ENCODE measurements around the gene FGF6.

FGF6 gene

GRCh38 chr12:4441355-4442335 is 4.0 kb downstream of the FGF6 start:
- Histone ChIP-seq H3K4me3 (0 out of 2 replicates have a peak overlapping the region, but pooled peaks have one; percentile 16), H3K9ac (ENCODE audit: insufficient read length) (no peak overlapping the region), H3K36me3 (ENCODE audit: insufficient read depth, low read length) (no peaks in the 10 kb centered on the region), H3K9me3 (ENCODE audit: low read depth, low read length) (no peaks in the 10 kb centered on the region), H3K27ac (no peak overlapping the region)
- no peak for TF ChIP-seq FOXP2 (optimal IDR thresholded peaks at IDR 0.05; ENCODE audit: control extremely low read depth, extremely low read length, insufficient read depth)
- no peak for TF ChIP-seq POLR2AphosphoS5 (IDR thresholded peaks at IDR 0.05; ENCODE audit: borderline replicate concordance, low read depth, low read length)
- no peak for TF ChIP-seq EZH2 (IDR thresholded peaks at IDR 0.05)
- no peak for DNase-seq (ENCODE audit: low read depth, low spot score)

- DNase-seq (ENCODE audit: low read depth, low spot score) = no peak
- no peak overlapping the region for H3K9ac ChIP-seq (ENCODE audit: insufficient read length)
- no peaks in the 10 kb centered on the region for H3K36me3 ChIP-seq (ENCODE audit: insufficient read depth, low read length)
- no peaks in the 10 kb centered on the region for H3K9me3 ChIP-seq (ENCODE audit: low read depth, low read length)
- H3K27ac ChIP-seq = no peak overlapping the region
- H3K4me3 ChIP-seq = no peak overlapping the region
- TF ChIP-seq FOXP2 (optimal IDR thresholded peaks at IDR 0.05; ENCODE audit: control extremely low read depth, extremely low read length, insufficient read depth) = no peak
- TF ChIP-seq POLR2AphosphoS5 (IDR thresholded peaks at IDR 0.05; ENCODE audit: borderline replicate concordance, low read depth, low read length) = no peak
- no peak for TF ChIP-seq EZH2 (IDR thresholded peaks at IDR 0.05)
Observed at GRCh38 chr12:4440187-4440941, 5.3 kb downstream of the FGF6 start.

GRCh38 chr12:4439736-4440135 is 5.9 kb downstream of the FGF6 start:
- Histone ChIP-seq H3K9me3 (ENCODE audit: low read depth, low read length) (no peaks in the 10 kb centered on the region), H3K36me3 (ENCODE audit: insufficient read depth, low read length) (no peaks in the 10 kb centered on the region), H3K9ac (ENCODE audit: insufficient read length) (no peak overlapping the region), H3K27ac (no peak overlapping the region), H3K4me3 (no peak overlapping the region)
- DNase-seq (ENCODE audit: low read depth, low spot score) = no peak
- TF ChIP-seq EZH2 (IDR thresholded peaks at IDR 0.05) (no peak), FOXP2 (optimal IDR thresholded peaks at IDR 0.05; ENCODE audit: control extremely low read depth, extremely low read length, insufficient read depth) (no peak), POLR2AphosphoS5 (IDR thresholded peaks at IDR 0.05; ENCODE audit: borderline replicate concordance, low read depth, low read length) (no peak)

- Histone ChIP-seq H3K9ac (ENCODE audit: insufficient read length) (no peak overlapping the region), H3K4me3 (no peak overlapping the region), H3K9me3 (ENCODE audit: low read depth, low read length) (no peaks in the 10 kb centered on the region), H3K36me3 (ENCODE audit: insufficient read depth, low read length) (no peaks in the 10 kb centered on the region), H3K27ac (no peak overlapping the region)
- DNase-seq (ENCODE audit: low read depth, low spot score) = no peak
- TF ChIP-seq EZH2 (IDR thresholded peaks at IDR 0.05) (no peak), FOXP2 (optimal IDR thresholded peaks at IDR 0.05; ENCODE audit: control extremely low read depth, extremely low read length, insufficient read depth) (no peak), POLR2AphosphoS5 (IDR thresholded peaks at IDR 0.05; ENCODE audit: borderline replicate concordance, low read depth, low read length) (no peak)
Observed at GRCh38 chr12:4438834-4439596, 6.6 kb downstream of the FGF6 start.

GRCh38 chr12:4435537-4435936 is 10.1 kb downstream of the FGF6 start:
- Histone ChIP-seq H3K27ac (no peak overlapping the region), H3K9ac (ENCODE audit: insufficient read length) (no peak overlapping the region), H3K9me3 (ENCODE audit: low read depth, low read length) (no peaks in the 10 kb centered on the region), H3K4me3 (no peak overlapping the region), H3K36me3 (ENCODE audit: insufficient read depth, low read length) (no peaks in the 10 kb centered on the region)
- TF ChIP-seq POLR2AphosphoS5 (IDR thresholded peaks at IDR 0.05; ENCODE audit: borderline replicate concordance, low read depth, low read length) (no peak), FOXP2 (optimal IDR thresholded peaks at IDR 0.05; ENCODE audit: control extremely low read depth, extremely low read length, insufficient read depth) (no peak), EZH2 (IDR thresholded peaks at IDR 0.05) (no peak)
- no peak for DNase-seq (ENCODE audit: low read depth, low spot score)

GRCh38 chr12:4434706-4435425 is 10.7 kb downstream of the FGF6 start:
- no peak overlapping the region for H3K4me3 ChIP-seq
- no peak for DNase-seq (ENCODE audit: low read depth, low spot score)
- no peak for TF ChIP-seq FOXP2 (optimal IDR thresholded peaks at IDR 0.05; ENCODE audit: control extremely low read depth, extremely low read length, insufficient read depth)
- no peak for TF ChIP-seq POLR2AphosphoS5 (IDR thresholded peaks at IDR 0.05; ENCODE audit: borderline replicate concordance, low read depth, low read length)
- no peak for TF ChIP-seq EZH2 (IDR thresholded peaks at IDR 0.05)
- no peaks in the 10 kb centered on the region for H3K36me3 ChIP-seq (ENCODE audit: insufficient read depth, low read length)
- H3K9ac ChIP-seq (ENCODE audit: insufficient read length) = no peak overlapping the region
- H3K27ac ChIP-seq = no peak overlapping the region
- H3K9me3 ChIP-seq (ENCODE audit: low read depth, low read length) = no peaks in the 10 kb centered on the region

GRCh38 chr12:4434301-4434700 is 11.3 kb downstream of the FGF6 start:
- Histone ChIP-seq H3K36me3 (ENCODE audit: insufficient read depth, low read length) (no peaks in the 10 kb centered on the region), H3K9ac (ENCODE audit: insufficient read length) (no peak overlapping the region), H3K9me3 (ENCODE audit: low read depth, low read length) (no peaks in the 10 kb centered on the region), H3K4me3 (no peak overlapping the region), H3K27ac (no peak overlapping the region)
- DNase-seq (ENCODE audit: low read depth, low spot score) = no peak
- TF ChIP-seq FOXP2 (optimal IDR thresholded peaks at IDR 0.05; ENCODE audit: control extremely low read depth, extremely low read length, insufficient read depth) = no peak
- no peak for TF ChIP-seq POLR2AphosphoS5 (IDR thresholded peaks at IDR 0.05; ENCODE audit: borderline replicate concordance, low read depth, low read length)
- TF ChIP-seq EZH2 (IDR thresholded peaks at IDR 0.05) = no peak
